Measurements from ENCODE around the gene PPP1R7.

- TF ChIP-seq MAX (CRISPR knock-in tag; IDR thresholded peaks at IDR 0.05) (no peak), CTCF (IDR thresholded peaks at IDR 0.05) (no peak), TEAD4 (CRISPR knock-in tag; IDR thresholded peaks at IDR 0.05) (no peak), ZNF121 (CRISPR knock-in tag; IDR thresholded peaks at IDR 0.05) (no peak), FOXK1 (CRISPR knock-in tag; IDR thresholded peaks at IDR 0.05) (no peak), ZNF263 (CRISPR knock-in tag; IDR thresholded peaks at IDR 0.05; ENCODE audit: low read depth) (no peak)
- TF ChIP-seq, protein P1, sequence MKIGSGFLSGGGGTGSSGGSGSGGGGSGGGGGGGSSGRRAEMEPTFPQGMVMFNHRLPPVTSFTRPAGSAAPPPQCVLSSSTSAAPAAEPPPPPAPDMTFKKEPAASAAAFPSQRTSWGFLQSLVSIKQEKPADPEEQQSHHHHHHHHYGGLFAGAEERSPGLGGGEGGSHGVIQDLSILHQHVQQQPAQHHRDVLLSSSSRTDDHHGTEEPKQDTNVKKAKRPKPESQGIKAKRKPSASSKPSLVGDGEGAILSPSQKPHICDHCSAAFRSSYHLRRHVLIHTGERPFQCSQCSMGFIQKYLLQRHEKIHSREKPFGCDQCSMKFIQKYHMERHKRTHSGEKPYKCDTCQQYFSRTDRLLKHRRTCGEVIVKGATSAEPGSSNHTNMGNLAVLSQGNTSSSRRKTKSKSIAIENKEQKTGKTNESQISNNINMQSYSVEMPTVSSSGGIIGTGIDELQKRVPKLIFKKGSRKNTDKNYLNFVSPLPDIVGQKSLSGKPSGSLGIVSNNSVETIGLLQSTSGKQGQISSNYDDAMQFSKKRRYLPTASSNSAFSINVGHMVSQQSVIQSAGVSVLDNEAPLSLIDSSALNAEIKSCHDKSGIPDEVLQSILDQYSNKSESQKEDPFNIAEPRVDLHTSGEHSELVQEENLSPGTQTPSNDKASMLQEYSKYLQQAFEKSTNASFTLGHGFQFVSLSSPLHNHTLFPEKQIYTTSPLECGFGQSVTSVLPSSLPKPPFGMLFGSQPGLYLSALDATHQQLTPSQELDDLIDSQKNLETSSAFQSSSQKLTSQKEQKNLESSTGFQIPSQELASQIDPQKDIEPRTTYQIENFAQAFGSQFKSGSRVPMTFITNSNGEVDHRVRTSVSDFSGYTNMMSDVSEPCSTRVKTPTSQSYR (CRISPR knock-in tag; IDR thresholded peaks at IDR 0.05) = no peak
- TF ChIP-seq, protein P2, sequence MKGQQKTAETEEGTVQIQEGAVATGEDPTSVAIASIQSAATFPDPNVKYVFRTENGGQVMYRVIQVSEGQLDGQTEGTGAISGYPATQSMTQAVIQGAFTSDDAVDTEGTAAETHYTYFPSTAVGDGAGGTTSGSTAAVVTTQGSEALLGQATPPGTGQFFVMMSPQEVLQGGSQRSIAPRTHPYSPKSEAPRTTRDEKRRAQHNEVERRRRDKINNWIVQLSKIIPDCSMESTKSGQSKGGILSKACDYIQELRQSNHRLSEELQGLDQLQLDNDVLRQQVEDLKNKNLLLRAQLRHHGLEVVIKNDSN (CRISPR knock-in tag; IDR thresholded peaks at IDR 0.05) = no peak
Measured at GRCh38 chr2:241229563-241230401, 79.5 kb downstream of the PPP1R7 start.

All from WTC11 (cell line).